ENCODE results near the gene GPHN. TPM values are rescaled to one million over a fixed set of nuclear protein-coding genes. Genes with fewer than 3 reads are reported as not detected.

The GPHN gene
- total and polyA plus RNA-seq, 2 of the 4 experiments (the other 2 are of a cell fraction), result 8.0 to 8.1 TPM

DNA sequence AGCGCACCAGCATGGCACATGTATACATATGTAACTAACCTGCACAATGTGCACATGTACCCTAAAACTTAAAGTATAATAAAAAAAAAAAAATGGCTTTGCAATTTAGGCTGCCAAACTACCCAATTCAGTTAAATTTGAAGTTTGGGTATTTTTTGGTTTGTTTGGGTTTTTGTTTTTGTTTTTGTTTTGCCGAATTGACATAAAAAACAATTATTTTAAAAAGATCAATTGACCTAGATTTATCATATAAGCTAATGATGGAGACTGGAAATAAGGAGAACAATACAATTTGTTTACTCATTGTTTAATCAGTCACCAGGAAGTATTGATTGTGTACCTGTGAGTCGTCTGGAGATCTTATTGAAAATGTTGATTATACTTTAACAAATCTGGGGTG is 619.2 kb downstream of the GPHN start:
- Histone ChIP-seq H3K23ac (ENCODE audit: low read depth, low read length) (no peak overlapping the region), H3K9me1 (ENCODE audit: insufficient read depth, low read length) (no peaks in the 10 kb centered on the region), H2BK120ac (ENCODE audit: low read depth, low read length) (no peak overlapping the region), H3K27ac (ENCODE audit: insufficient read depth, low read length) (no peak overlapping the region), H3K4ac (ENCODE audit: low read depth, low read length) (no peak overlapping the region), H2BK15ac (ENCODE audit: low read depth, low read length) (no peak overlapping the region), H3K4me1 (ENCODE audit: control insufficient read depth, insufficient read depth, low read length) (no peaks in the 10 kb centered on the region), H4K20me1 (ENCODE audit: insufficient read depth, low read length) (no peaks in the 10 kb centered on the region), H4K8ac (ENCODE audit: low read depth in 2 of 2, low read length in 2 of 2) (no peak overlapping the region), H3K9ac (ENCODE audit: low read depth, low read length) (no peak overlapping the region), H4K5ac (ENCODE audit: low read depth, low read length) (no peak overlapping the region), H3K14ac (replicated peaks; ENCODE audit: low read depth, low read length) (no peak overlapping the region), H3K9me3 (ENCODE audit: control insufficient read depth, insufficient read depth, low read length) (no peaks in the 10 kb centered on the region), H2AFZ (replicated peaks; ENCODE audit: low read length, poor library complexity) (no peak overlapping the region), H3K27me3 (ENCODE audit: control insufficient read depth, insufficient read depth, low read length) (no peaks in the 10 kb centered on the region), H3K4me2 (ENCODE audit: low read depth, low read length) (no peak overlapping the region), H3K56ac (ENCODE audit: extremely low read depth, insufficient read depth, low read length) (no peak overlapping the region), H2AK5ac (ENCODE audit: low read depth, low read length) (no peak overlapping the region), H3K36me3 (ENCODE audit: control insufficient read depth, insufficient read depth, low read length) (no peaks in the 10 kb centered on the region; the same call in 1 of the 2 replicates), H3K79me1 (ENCODE audit: low read depth in 1 of 2, low read length in 2 of 2) (no peaks in the 10 kb centered on the region), H2BK20ac (ENCODE audit: low read depth, low read length) (no peak overlapping the region), H4K91ac (ENCODE audit: insufficient read depth, low read depth, low read length) (no peak overlapping the region), H2AK9ac (replicated peaks; ENCODE audit: low read depth, low read length, poor library complexity) (no peak overlapping the region), H3K18ac (ENCODE audit: low read depth, low read length) (no peak overlapping the region), H3K4me3 (ENCODE audit: insufficient read depth, low read depth, low read length) (no peak overlapping the region), H2BK5ac (ENCODE audit: low read depth, low read length, poor library complexity, severe bottlenecking) (no peak overlapping the region)
- dilution Hi-C loops (cut with HindIII; ENCODE audit: low sequenced_read_pairs, unreplicated experiment), result no loop called here
- BruUV-seq (replicated peaks), result no TSS peak
- intact Hi-C loops (cut with micrococcal nuclease), result no loop called here
- CTCF ChIA-PET, result interaction anchor here (0.6 kb wide), 2 partner anchors 33 to 1105 kb away, joined by 3 read pairs; no protein-coding TSS in a partner anchor
- POLR2A ChIA-PET (ENCODE audit: unreplicated experiment), result interaction anchor here (0.5 kb wide), 1 partner anchor 178 kb away, joined by 7 read pairs; no protein-coding TSS in a partner anchor
- WGBS, 2 experiments (ENCODE audit: extremely low coverage in 2 of 2, insufficient read length in 1 of 2), result no CpG with 5 or more reads among the region's 3 CpGs
- in situ Hi-C loops (cut with MboI; ENCODE audit: low sequenced_read_pairs), result no loop called here
- no peak for DNase-seq
- TF ChIP-seq POLR2A (IDR thresholded peaks at IDR 0.05; ENCODE audit: low read depth, low read length) (no peak), MAFK (IDR thresholded peaks at IDR 0.05; ENCODE audit: low read depth, low read length) (peak; percentile 63)
- ATAC-seq (ENCODE audit: low read depth), result no peak
